K562 (cell line): ENCODE measurements around the gene WFDC8. TPM values are rescaled to one million over a fixed set of nuclear protein-coding genes. Genes with fewer than 3 reads are reported as not detected.
A peak's percentile ranks its signal among the peaks of the same experiment; 100 is the strongest.

Experiments
- ATAC-seq: fragments of 200-7000 bp; cut with Tn5 transposase; 3 replicates; pipeline ENCODE4 v1.9.1; 2020; ENCODE audit warnings: moderate library complexity
- BruUV-seq: library from RNA; stranded (reverse); fragments of 400-500 nt; replicated peaks from 2 replicates; lab custom pipeline; 2021; lab: Mats Ljungman, UMichigan
- CTCF ChIA-PET: fragments of 300-600 bp; formaldehyde crosslinking; extraction: SDS; loops from one replicate; lab custom pipeline; 2021; ENCODE audit warnings: low intra/inter-chr PET ratio; lab: Yijun Ruan, JAX
- POLR2A ChIA-PET: fragments of 300-600, 350-650 bp; sonication (Branson Sonifier 250); formaldehyde crosslinking; extraction: SDS; loops from one replicate; lab custom pipeline; 2021; ENCODE audit warnings: antibody characterized with exemption, inconsistent platforms; lab: Yijun Ruan, JAX
- DNase-seq, 4 experiments: peaks; one replicate each; pipeline versions ENCODE4 v3.0.0 to v3.0.0-alpha.2; 2011 to 2018; ENCODE audit warnings: low spot score in 3 of 4, mixed read lengths in 3 of 4; ENCODE audit errors: extremely low read depth in 1 of 4
- FAIRE-seq: peaks from 2 replicates; lab custom pipeline; 2011; peaks lifted over from hg19 to GRCh38; lab: Jason Lieb, UNC
- H2AFZ ChIP-seq: 2 replicates; pipeline ENCODE4 v1.6.0; 2011; ENCODE audit warnings: low read depth, low read length, control low read depth, inconsistent platforms
- H3K27ac ChIP-seq: fragments of 200-600 bp; 3 replicates; pipeline ENCODE4 v1.8.0; 2011; ENCODE audit warnings: low read depth, mild to moderate bottlenecking, control low read depth, inconsistent platforms, low read length, moderate library complexity, mixed read lengths; ENCODE audit errors: extremely low read depth
- H3K27me3 ChIP-seq, 2 experiments: fragments of 300-600 bp in 1 of 2; 2 replicates in 1 of 2; 3 replicates in 1 of 2; pipeline versions ENCODE4 v1.6.0 to v1.8.0; 2011; ENCODE audit warnings: inconsistent platforms in 2 of 2, low read length in 2 of 2, mild to moderate bottlenecking in 1 of 2, mixed read lengths in 1 of 2, moderate library complexity in 1 of 2; ENCODE audit not compliant: control insufficient read depth in 2 of 2, insufficient read depth in 2 of 2
- H3K36me3 ChIP-seq: fragments of 300-600 bp; 3 replicates; pipeline ENCODE4 v1.8.0; 2011; ENCODE audit warnings: mild to moderate bottlenecking, low read length, inconsistent platforms; ENCODE audit not compliant: control insufficient read depth, insufficient read depth
- H3K4me1 ChIP-seq, 2 experiments: fragments of 200-600 bp in 1 of 2; replicated peaks in 1 of 2; 2 replicates in 1 of 2; 3 replicates in 1 of 2; pipeline versions ENCODE4 v1.5.1 to v1.8.0; 2011; ENCODE audit warnings: inconsistent platforms in 2 of 2, low read length in 2 of 2, mild to moderate bottlenecking in 1 of 2, mixed read lengths in 1 of 2, moderate library complexity in 1 of 2; ENCODE audit not compliant: control insufficient read depth in 2 of 2, insufficient read depth in 2 of 2
- H3K4me2 ChIP-seq: 2 replicates; pipeline ENCODE4 v1.6.1; 2011; ENCODE audit warnings: low read length, control low read depth, inconsistent platforms, mixed read lengths; ENCODE audit not compliant: insufficient read depth
- H3K4me3 ChIP-seq: fragments of 200-600 bp; sonication (generic), shearing (Covaris generic); 2 replicates; pipeline ENCODE4 v1.5.1; 2016; ENCODE audit warnings: control low read depth, inconsistent platforms
- H3K79me2 ChIP-seq: fragments of 200-600 bp; 3 replicates; pipeline ENCODE4 v1.8.0; 2011; ENCODE audit warnings: low read length, inconsistent platforms; ENCODE audit not compliant: control insufficient read depth, insufficient read depth
- H3K9ac ChIP-seq, 2 experiments: 2 replicates each; pipeline versions ENCODE4 v1.6.0 to v1.6.1; 2011; ENCODE audit warnings: low read depth in 2 of 2, low read length in 2 of 2, control low read depth in 1 of 2, inconsistent platforms in 1 of 2, mild to moderate bottlenecking in 1 of 2, mixed read lengths in 1 of 2; ENCODE audit not compliant: insufficient read depth in 1 of 2
- H3K9me1 ChIP-seq: one replicate; pipeline ENCODE4 v1.6.0; 2011; ENCODE audit warnings: inconsistent platforms, mild to moderate bottlenecking, low read length, moderate library complexity; ENCODE audit not compliant: control insufficient read depth, insufficient read depth
- H3K9me3 ChIP-seq: replicated peaks from 2 replicates; pipeline ENCODE4 v1.5.1; 2011; ENCODE audit warnings: low read depth, low read length, inconsistent platforms; ENCODE audit not compliant: control insufficient read depth, insufficient read depth
- H4K20me1 ChIP-seq: replicated peaks from 2 replicates; pipeline ENCODE4 v1.6.1; 2011; ENCODE audit warnings: low read length, inconsistent platforms, mixed read lengths; ENCODE audit not compliant: control insufficient read depth, insufficient read depth
- GABPB1 ChIP-seq: sonication (generic); formaldehyde crosslinking; IDR thresholded peaks from 2 replicates; pipeline ENCODE4 v1.8.0; 2022; ENCODE audit warnings: mild to moderate bottlenecking, missing genetic modification reagents
- REST ChIP-seq, 2 experiments: fragments of 450-650 bp; formaldehyde crosslinking in 1 of 2; IDR thresholded peaks; 2 replicates each; pipeline versions ENCODE4 v1.4.0 to v1.6.1; 2014 to 2020; ENCODE audit warnings: mild to moderate bottlenecking in 2 of 2, borderline replicate concordance in 1 of 2, low read depth in 1 of 2
- WGBS: fragments of 100-300 bp; shearing (Covaris generic); methylation state at CpG from one replicate; pipeline ENCODE4 v1.1.6; 2016; ENCODE audit warnings: low coverage, mixed read lengths; ENCODE audit not compliant: insufficient coverage; ENCODE audit errors: missing lambda C conversion rate; 5-methylcytosine and 5-hydroxymethylcytosine counted together
- in situ Hi-C: fragments of 300-500 bp; cut with MboI; formaldehyde crosslinking; loops from 4 replicates; pipeline ENCODE4 v1.15.0; 2018; ENCODE audit warnings: inconsistent platforms, mixed read lengths
- intact Hi-C: fragments of 100-400 bp; cut with micrococcal nuclease; formaldehyde crosslinking; loops from 2 replicates; pipeline ENCODE4 v1.14.2; 2022
- polyA plus RNA-seq, 8 experiments: library from polyadenylated mRNA; depleted of rRNA in 4 of 8; stranded (reverse) in 5 of 8; unstranded in 3 of 8; fragments of >200 nt; fragmentation: Nextera tagmentation in 2 of 8; fragmentation: Illumina TruSeq in 1 of 8; extraction: Ambion mirVana in 2 of 8; extraction: Trizol in 1 of 8; gene quantifications; 2 replicates each; pipeline versions ENCODE4 v1.2.1 to v1.2.3, GENCODE V29; 2011 to 2014; ENCODE audit warnings: inconsistent platforms in 1 of 8, missing spikeins in 1 of 8
- total RNA-seq, 7 experiments: library from RNA; depleted of rRNA in 6 of 7; stranded (reverse); fragments of >200 nt in 6 of 7; fragmentation: Illumina TruSeq in 2 of 7; extraction: Trizol in 2 of 7; gene quantifications; 2 replicates each; pipeline versions ENCODE4 v1.2.1 to v1.2.3, GENCODE V29; 2011 to 2021; ENCODE audit warnings: low replicate concordance in 1 of 7

The WFDC8 gene
- total and polyA plus RNA-seq, 9 of the 15 experiments (the other 6 are each of a cell fraction or from before 2014, with no cell fraction given), result not detected

- Histone ChIP-seq H3K4me1 (no peaks in the 10 kb centered on the region), H4K20me1 (no peaks in the 10 kb centered on the region), H2AFZ (no peak within 1 kb of the TSS), H3K9ac (no peak within 1 kb of the TSS), H3K79me2 (no peaks in the 10 kb centered on the region), H3K9me1 (no peaks in the 10 kb centered on the region), H3K27ac (no peak within 1 kb of the TSS), H3K4me3 (no peak within 1 kb of the TSS), H3K4me2 (no peak within 1 kb of the TSS), H3K9me3 (no peaks in the 10 kb centered on the region), H3K27me3 (peaks cover 0 to 3% of the 10 kb centered on the region in 2 experiments; a peak in 1 of 5 replicates), H3K36me3 (no peaks in the 10 kb centered on the region)
- no peak for TF ChIP-seq GABPB1 (CRISPR knock-in tag)
- TF ChIP-seq REST (IDR thresholded peaks at IDR 0.05; ENCODE audit: borderline replicate concordance), result peak; percentile 39
- no peak for TF ChIP-seq REST (CRISPR knock-in tag; IDR thresholded peaks at IDR 0.05; ENCODE audit: low read depth)
- POLR2A ChIA-PET, result interaction anchor here (1.5 kb wide), 1 partner anchor 9 kb away, joined by 5 read pairs; no protein-coding TSS in a partner anchor
- no peak for ATAC-seq
- intact Hi-C loops, result no loop called here
- 7% methylated on average over 5 of the region's 5 CpGs for WGBS
- in situ Hi-C loops, result no loop called here
- BruUV-seq, result no TSS peak
- CTCF ChIA-PET, result no interaction called here
- no peak for DNase-seq
- FAIRE-seq, result no peak
These were observed 63.8 kb downstream of the WFDC8 start, which contains the start of gene SPINT3 for GRCh38 chr20:45515147-45515913. TSS of gene SPINT3 (minus strand) at chr20:45515622. CDS start at chr20:45515608, 14 bp downstream.
